HG02763 (cell line): Measurements from ENCODE around the gene CHRNA7.

Experiments
- ATAC-seq: cut with Tn5 transposase; IDR thresholded peaks from one replicate; pipeline ENCODE4 v1.9.1; 2021; ENCODE audit warnings: mild to moderate bottlenecking, moderate library complexity; ENCODE audit not compliant: unreplicated experiment

CHRNA7 gene

DNA sequence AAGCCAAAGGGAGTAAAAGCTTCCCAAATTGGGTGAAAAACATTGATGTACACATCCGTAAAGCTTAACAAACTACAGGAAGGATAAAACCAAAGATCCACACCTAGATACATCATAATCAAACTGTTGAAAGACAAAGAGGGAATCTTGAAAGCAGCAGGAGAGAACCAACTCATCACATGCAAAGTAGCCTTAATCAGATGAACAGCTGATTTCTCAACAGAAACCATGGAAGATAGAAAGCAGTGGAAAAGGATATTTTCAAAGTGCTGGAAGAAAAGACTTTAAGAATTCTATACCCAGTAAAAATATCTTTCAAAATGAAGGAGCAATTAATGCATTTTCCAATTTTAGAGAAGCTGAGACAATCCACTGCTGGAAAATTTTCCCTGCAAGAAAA is 36.8 kb downstream of the CHRNA7 start:
- no peak for ATAC-seq

- ATAC-seq: no peak
Measured at GRCh38 chr15:32089851-32090359, 59.6 kb downstream of the CHRNA7 start.

DNA sequence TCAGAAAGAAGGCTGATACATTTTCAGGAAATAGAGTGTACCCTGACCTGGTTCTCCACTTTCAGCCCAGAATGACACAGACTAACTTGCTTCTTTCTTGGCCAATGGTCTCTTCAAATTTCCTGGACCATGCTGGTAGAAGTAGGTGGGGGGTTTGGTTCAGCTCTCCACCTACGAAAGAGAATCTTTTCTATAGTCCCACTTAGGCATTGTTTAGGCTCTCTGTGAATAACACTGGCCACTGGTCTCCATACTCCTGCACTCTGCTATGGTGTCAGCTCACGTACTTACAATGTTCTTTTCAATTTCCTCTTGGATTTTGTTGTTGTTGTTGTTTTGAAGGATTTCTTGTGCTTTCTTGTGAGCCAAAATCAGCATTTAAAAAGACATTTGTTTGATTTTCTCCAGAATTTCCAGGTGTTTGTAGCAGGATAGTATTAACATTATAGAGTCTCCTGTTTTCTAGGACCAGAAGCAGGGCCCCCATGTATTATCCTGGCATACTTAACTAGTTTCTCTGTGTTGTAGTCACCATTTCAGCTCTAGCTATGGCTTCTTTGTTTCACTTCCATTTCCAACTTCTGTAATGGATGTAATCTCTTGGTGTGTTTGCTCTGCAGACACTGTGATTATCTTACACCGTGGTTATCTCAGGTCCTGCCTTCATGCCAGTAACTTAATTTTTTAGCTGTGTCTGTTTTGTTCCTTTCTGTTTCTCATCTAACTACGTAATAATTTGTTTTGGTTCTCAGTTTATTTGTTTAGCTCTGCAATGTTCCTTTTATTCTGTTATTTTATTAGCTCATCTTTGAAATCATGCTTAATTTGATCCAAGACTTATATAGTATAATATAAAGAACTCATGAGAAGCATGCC is 61.4 kb downstream of the CHRNA7 start:
- no peak for ATAC-seq

DNA sequence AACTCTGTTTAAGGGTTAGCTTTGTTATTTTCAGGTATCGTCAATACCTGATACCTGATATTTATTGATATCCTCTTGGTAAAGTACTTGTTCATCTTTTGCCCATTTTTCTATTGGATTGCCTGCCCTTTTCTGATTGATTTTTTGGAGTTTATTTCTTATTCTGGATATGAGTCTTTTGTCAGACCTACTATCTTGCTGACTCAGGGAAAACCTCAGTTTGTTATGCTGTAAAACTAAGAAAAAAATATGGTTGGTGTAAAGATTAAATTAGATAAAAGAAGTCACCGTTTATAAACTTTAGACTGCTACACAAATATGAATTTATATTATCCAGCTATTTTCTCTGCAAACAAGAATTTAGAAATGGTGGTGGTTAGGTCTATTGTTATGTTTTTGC is 65.9 kb downstream of the CHRNA7 start:
- no peak for ATAC-seq

DNA sequence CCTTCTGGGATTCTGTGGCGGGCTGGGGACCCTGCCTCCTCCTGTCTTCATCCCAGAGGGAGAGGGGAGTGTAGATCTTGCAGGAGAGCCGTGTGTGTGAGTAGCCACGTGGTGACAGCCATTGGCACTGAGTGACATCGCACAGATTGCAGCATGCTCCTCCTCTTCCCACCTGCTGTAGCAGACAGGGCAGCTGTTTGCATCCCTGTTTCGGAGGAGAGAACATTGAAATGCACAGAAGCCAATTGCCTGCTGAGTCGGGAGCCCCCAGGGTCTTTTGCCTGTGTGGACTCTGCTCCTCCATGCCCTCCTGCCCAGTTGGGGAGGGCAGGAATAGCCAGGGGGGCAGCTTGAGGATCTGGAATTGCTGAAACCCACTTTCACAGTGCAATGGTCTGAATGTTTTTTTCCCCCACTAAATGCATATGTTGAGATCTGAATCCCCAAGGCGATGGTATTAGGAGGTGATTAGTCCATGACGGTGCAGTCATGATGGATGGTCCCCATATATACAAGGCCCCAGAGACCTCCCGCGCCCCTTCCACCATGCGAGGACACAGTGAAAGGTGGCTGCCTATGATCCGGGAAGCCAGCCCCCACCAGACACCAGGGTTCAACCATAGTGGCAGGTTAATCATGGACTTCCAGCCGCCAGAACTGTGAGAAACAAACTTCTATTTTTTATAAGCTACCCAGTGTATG is 66.8 kb downstream of the CHRNA7 start:
- no peak for ATAC-seq

DNA sequence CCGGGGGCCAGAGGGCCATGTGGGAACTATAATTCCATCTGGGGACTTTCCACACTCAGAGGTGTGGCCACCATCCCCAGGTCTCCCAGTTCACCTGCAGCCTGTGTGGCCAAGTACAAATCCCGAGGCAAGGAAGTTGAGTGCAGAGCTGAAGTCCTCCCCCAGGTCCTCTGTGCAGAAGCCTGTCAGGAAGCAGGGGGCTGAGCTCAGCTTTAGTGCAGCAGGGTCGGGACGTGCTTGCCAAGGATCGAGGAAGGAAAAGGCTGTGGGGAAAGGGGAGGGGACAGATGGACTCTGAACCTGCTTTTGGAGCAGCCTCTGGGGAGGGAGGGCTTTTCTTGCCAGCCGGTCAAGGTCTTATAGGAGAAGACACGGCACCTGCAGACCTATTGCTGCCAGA is 67.7 kb downstream of the CHRNA7 start:
- ATAC-seq: no peak

DNA sequence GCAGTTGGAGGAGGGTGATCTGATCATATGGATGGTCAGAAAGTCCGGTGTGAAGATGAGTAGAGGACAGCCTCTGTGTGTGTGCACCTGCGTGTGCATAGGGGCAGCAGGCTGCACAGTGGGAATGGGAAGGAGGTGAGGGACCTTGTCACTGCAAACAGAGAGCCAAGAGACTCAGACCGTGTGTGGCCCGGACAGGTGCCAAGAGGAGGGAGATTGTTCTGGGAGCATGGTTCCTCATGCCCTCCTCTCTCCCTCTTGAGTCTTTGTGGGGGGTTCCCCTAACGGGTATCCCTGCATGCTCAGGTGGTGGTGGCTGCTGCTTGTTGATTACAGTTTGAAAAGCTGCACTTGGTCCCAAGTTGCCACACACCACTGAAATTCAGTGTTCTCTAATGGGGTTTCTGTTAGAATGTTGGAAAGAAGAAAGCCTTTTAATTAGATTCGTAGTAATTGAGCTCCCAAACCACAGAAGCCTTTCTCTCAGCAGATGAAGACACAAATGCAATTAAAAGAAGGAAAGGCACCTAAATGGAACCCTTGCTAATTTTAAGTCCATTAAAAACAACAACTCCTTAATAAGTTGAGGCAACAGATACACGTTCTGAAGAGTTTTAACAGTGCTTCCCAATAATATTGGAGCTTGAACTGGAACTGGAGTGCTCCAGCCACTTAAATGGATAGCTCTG is 68.9 kb downstream of the CHRNA7 start:
- no peak for ATAC-seq

- ATAC-seq: no peak
Measured at GRCh38 chr15:32099956-32100684, 69.8 kb downstream of the CHRNA7 start.

DNA sequence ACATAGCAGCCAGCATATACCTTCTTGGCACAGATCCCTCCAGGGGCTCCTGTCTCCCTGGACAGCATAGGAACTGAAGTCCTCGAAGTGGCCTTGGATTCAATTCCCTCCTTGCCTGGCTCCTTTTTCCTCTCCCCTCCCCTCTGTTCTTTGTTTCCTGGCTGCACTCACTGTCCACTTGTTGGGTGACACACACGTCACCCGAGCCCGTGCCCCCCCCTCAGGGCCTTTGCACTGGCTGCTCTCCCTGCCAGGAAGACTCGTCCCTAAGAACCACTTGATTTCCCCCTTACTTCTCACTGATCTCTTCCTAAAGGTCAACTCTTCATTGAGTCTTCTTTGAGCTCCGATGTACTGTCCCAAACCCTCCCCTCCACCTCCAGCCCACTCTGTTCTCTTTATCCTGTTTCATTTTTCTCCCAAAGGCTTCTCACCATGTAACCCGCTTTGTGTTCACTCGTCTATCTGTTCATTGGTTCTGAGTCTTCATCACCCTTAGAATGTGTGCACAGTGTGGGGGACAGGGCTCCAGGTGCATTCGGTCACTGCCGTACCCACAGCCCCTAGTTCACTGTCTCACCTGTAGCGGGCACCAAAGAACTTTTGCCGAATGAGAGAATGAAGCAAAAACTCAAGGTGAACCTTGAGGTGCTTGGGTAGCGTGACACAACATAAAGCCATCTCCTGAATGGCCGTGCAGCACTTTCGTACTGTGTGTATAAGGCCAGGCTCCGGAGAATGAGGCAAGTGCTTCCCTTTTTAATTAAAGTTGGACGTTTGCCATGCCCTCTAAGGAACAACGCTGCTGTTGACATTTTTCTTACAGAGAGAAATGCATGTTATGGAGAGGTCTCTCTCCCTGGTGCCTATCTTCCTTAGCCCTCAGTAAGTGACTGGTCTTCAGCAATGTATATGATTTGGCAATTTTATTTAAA is 74.0 kb downstream of the CHRNA7 start:
- ATAC-seq: no peak

- ATAC-seq: no peak
Measured at GRCh38 chr15:32105258-32106241, 75.2 kb downstream of the CHRNA7 start.

GRCh38 chr15:32106401-32107381 is 76.4 kb downstream of the CHRNA7 start:
- ATAC-seq: no peak

- ATAC-seq: no peak
Measured at GRCh38 chr15:32107477-32108080, 77.3 kb downstream of the CHRNA7 start.

- ATAC-seq: no peak
Measured at GRCh38 chr15:32108661-32109060, 78.3 kb downstream of the CHRNA7 start.

- ATAC-seq: no peak
Measured at GRCh38 chr15:32112101-32112500, 81.8 kb downstream of the CHRNA7 start.

- ATAC-seq: no peak
Measured at GRCh38 chr15:32113224-32113623, 82.9 kb downstream of the CHRNA7 start.

- no peak for ATAC-seq
Measured at GRCh38 chr15:32117122-32117521, 86.8 kb downstream of the CHRNA7 start.

GRCh38 chr15:32119286-32119685 is 89.0 kb downstream of the CHRNA7 start:
- ATAC-seq: no peak
